HG03520 (cell line): ENCODE measurements around the gene B4GALNT4.
"Not testable (repeated sequence)": the region's sequence is repeated elsewhere in the genome, so short reads cannot be mapped to it uniquely, and the experiment has no call there.

ENCODE experiments used
- ATAC-seq: cut with Tn5 transposase; IDR thresholded peaks from one replicate; pipeline ENCODE4 v1.9.1; 2021; ENCODE audit warnings: mild to moderate bottlenecking, moderate library complexity; ENCODE audit not compliant: unreplicated experiment

B4GALNT4 gene

GRCh38 chr11:335779-336658, 33.3 kb upstream of the B4GALNT4 start:
- no peak for ATAC-seq

GRCh38 chr11:336659-337198, 32.6 kb upstream of the B4GALNT4 start:
- no peak for ATAC-seq

- no peak for ATAC-seq
These were observed 31.6 kb upstream of the B4GALNT4 start for GRCh38 chr11:337711-338110.

DNA sequence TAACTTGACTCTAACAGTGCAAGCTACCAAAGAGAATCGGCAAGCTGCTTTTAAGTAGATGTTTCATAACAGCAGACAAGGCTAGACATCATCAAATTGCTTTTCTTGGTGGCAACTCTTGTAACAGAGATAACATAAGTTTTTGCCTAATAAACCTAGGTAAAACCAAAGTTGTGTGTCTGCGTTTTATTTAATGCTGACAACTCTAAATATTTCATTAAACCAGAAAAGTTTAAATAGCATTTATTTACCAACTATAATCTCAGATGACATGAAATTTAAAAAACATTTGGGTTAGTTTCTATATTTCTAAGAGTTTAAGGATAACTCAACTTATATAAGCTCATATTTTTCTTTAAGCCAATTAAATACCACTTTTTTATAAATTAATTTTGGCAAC, 29.3 kb upstream of the B4GALNT4 start:
- no peak for ATAC-seq

GRCh38 chr11:340539-341512, 28.5 kb upstream of the B4GALNT4 start:
- no peak for ATAC-seq

DNA sequence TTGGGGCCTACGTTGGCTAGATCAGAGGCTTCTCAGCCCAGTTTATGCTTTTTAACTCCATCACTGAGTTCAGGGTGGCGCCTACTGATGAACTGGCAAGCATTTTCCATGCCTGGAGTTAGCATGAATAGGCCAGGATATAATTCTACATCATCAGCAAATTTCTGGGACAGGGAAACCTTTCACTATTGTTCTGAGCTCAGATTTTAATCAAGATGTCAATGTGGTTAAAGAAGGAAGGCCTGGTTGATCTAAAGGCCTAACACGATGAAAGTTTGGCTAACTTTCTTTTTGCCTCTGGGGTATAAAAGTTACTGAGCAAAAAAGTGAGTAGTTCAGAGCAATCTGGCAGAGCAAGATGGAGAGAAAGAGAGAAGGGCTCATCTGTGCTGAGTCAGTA, 27.0 kb upstream of the B4GALNT4 start:
- ATAC-seq: no peak

GRCh38 chr11:344836-345578, 24.3 kb upstream of the B4GALNT4 start:
- no peak for ATAC-seq

GRCh38 chr11:346529-346928, 22.8 kb upstream of the B4GALNT4 start:
- ATAC-seq: no peak

DNA sequence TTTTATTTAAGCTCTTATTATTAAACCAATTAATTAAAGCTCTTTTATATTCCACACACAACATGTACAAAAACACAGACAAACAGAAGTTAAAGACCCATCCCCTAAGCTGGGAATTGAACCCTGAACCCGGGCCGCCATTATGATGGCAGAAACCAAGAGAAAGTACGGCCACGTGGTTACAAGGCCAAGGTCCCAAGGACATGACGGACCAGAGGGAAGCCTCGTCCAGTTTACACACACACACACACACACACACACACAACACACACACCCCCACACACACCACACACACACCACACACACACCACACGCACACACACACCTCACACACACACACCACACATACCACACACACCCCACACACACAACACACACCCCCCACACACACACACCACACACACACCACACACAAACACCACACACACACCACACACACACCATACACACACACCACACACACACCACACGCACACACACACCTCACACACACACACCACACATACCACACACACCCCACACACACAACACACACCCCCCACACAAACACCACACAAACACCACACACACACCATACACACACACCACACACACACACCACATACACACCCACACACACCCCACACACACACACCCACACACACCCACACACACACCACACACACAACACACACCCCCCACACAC, 19.9 kb upstream of the B4GALNT4 start:
- ATAC-seq: not testable (repeated sequence)

- not testable (repeated sequence) for ATAC-seq
These were observed 19.1 kb upstream of the B4GALNT4 start for GRCh38 chr11:350033-350722.

GRCh38 chr11:350723-351255, 18.5 kb upstream of the B4GALNT4 start:
- no peak for ATAC-seq

DNA sequence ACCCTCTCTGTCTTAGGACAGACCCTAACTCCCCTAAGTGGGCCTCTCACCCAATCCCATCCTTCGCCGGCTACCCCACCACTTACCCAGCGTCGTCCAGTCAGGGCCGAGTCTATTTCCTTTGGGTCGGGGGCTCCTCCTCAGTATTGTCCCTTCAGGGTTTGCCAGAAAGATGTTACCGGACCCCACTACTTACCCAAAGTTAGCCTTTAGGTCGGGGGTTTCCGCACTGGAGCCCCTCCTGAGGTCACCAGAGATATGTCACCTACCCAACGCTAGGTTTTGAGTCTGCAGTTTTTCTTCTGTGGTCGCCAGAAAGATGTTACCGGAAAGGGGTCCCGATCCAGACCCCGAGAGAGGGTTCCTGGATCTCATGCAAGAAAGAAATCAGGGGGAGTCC, 17.9 kb upstream of the B4GALNT4 start:
- no peak for ATAC-seq

DNA sequence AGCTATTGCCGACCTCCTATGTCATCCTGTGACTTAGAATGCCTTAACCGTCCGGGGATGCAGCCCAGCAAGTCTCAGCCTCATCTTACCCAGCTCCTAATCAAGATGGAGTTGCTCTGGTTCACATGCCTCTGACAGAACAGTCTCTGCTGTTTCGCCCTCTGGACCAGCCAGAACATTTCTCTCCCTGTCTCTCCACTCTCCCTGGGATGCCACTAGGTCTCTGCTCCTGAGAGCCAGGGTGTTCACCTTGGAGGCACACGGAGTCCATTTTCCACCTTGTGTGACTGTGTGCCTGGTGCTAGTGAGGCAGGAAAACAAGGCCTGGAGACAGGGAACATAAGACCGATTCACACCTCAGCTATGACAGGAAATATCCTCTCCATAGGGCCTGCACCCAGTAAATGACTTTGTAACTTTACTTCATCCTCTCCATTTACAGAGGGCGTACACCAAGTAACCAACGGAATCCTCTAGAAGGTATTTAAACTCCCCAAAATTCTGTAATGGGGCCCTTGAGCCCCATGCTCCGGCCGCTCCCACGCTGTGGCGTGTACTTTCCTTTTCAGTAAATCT, 16.8 kb upstream of the B4GALNT4 start:
- ATAC-seq: no peak

DNA sequence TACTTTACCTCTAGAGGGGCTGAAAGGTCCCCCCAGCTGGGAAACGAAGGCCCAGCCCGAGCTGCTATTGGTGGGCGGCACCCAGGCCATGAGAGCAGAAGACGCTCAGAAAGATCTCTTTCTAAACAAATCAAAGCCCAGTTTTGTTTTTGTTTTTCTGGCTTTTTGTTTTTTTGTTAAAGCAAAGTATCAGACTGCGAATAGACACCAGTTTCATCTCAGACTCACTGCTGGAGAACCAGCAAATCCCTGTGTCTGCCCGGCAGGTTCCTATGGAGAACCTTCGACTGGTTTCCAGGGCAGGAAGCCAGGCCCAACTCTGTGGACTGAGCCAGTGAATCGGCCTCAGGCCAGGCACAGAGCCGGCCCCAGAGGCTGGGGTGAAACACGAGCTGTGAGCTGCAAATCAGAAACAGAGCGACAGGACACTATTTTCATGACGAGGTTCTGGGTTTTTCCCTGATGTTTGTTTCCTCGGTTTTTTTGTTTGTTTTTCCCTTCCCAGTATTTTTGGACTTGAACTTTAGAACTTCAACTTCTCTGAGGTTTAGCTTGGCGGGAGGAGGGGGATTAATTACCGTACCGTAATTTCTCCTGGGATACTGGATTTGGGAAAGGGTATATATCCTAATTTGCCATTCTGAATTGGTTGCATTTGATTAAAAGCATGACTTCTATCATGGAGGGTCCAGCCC, 16.0 kb upstream of the B4GALNT4 start:
- ATAC-seq: no peak

GRCh38 chr11:355581-356458, 13.5 kb upstream of the B4GALNT4 start:
- no peak for ATAC-seq

- no peak for ATAC-seq
These were observed 12.7 kb upstream of the B4GALNT4 start for GRCh38 chr11:356610-357009.

GRCh38 chr11:357582-357981, 11.7 kb upstream of the B4GALNT4 start:
- ATAC-seq: no peak
